C4-2B (cell line): ENCODE data around the gene DGKB.

Source experiments
- H3K27ac ChIP-seq: fragments of 450-650 bp; 2 replicates; pipeline ENCODE4 v1.5.1; 2017
- ZFX ChIP-seq: fragments of 450-650 bp; IDR thresholded peaks from 2 replicates; pipeline ENCODE4 v1.6.1; 2017
- TF ChIP-seq, protein P1 (sequence below): fragments of 450-650 bp; conservative IDR thresholded peaks from 2 replicates; pipeline ENCODE4 v1.5.1; 2017; ENCODE audit warnings: mild to moderate bottlenecking

DGKB gene

GRCh38 chr7:14144538-14144937, 758.0 kb downstream of the DGKB start:
- H3K27ac ChIP-seq = no peak overlapping the region
- TF ChIP-seq, protein P1, sequence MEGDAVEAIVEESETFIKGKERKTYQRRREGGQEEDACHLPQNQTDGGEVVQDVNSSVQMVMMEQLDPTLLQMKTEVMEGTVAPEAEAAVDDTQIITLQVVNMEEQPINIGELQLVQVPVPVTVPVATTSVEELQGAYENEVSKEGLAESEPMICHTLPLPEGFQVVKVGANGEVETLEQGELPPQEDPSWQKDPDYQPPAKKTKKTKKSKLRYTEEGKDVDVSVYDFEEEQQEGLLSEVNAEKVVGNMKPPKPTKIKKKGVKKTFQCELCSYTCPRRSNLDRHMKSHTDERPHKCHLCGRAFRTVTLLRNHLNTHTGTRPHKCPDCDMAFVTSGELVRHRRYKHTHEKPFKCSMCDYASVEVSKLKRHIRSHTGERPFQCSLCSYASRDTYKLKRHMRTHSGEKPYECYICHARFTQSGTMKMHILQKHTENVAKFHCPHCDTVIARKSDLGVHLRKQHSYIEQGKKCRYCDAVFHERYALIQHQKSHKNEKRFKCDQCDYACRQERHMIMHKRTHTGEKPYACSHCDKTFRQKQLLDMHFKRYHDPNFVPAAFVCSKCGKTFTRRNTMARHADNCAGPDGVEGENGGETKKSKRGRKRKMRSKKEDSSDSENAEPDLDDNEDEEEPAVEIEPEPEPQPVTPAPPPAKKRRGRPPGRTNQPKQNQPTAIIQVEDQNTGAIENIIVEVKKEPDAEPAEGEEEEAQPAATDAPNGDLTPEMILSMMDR = no peak
- no peak for TF ChIP-seq ZFX

- H3K27ac ChIP-seq = no peak overlapping the region
- TF ChIP-seq, protein P1 = no peak
- TF ChIP-seq ZFX = no peak
Measured at GRCh38 chr7:14144109-14144508, 758.4 kb downstream of the DGKB start.

- TF ChIP-seq, protein P1 = no peak
- TF ChIP-seq ZFX = no peak
- H3K27ac ChIP-seq = no peak overlapping the region
Measured at GRCh38 chr7:14137676-14138075, 764.9 kb downstream of the DGKB start.

GRCh38 chr7:14133752-14134151, 768.8 kb downstream of the DGKB start:
- TF ChIP-seq ZFX = no peak
- TF ChIP-seq, protein P1 = no peak
- H3K27ac ChIP-seq = no peak overlapping the region

- TF ChIP-seq, protein P1 = no peak
- no peak for TF ChIP-seq ZFX
Measured at GRCh38 chr7:14125998-14126397, 776.6 kb downstream of the DGKB start.

GRCh38 chr7:14124716-14125115, 777.8 kb downstream of the DGKB start:
- no peak for TF ChIP-seq ZFX
- TF ChIP-seq, protein P1 = no peak
- no peak overlapping the region for H3K27ac ChIP-seq

More at GRCh38 chr7:14125998-14126397, 776.6 kb downstream of the DGKB start:
- no peak overlapping the region for H3K27ac ChIP-seq

- TF ChIP-seq, protein P1 = no peak
- no peak for TF ChIP-seq ZFX
- no peak overlapping the region for H3K27ac ChIP-seq
Measured at GRCh38 chr7:14123923-14124322, 778.6 kb downstream of the DGKB start.
